ENCODE data around the gene SRSF8. TPM values are rescaled to one million over a fixed set of nuclear protein-coding genes. Genes with fewer than 3 reads are reported as not detected.

Gene SRSF8
- total and polyA plus RNA-seq, 9 of the 15 experiments (the other 6 are each of a cell fraction or from before 2014, with no cell fraction given): 18.0 to 53.4 (median 27.9) TPM

GRCh38 chr11:95100191-95100648 is 33.5 kb downstream of the SRSF8 start (continued):
- TF ChIP-seq SIN3A (IDR thresholded peaks at IDR 0.05; ENCODE audit: borderline replicate concordance in 2 of 2, control insufficient read depth in 1 of 2, low read depth in 2 of 2, low read length in 2 of 2) (no peak), ZNF282 (CRISPR knock-in tag; IDR thresholded peaks at IDR 0.05) (no peak), FOXP1 (CRISPR knock-in tag; IDR thresholded peaks at IDR 0.05) (no peak), CHAMP1 (IDR thresholded peaks at IDR 0.05) (peak; percentile 96), PRDM10 (IDR thresholded peaks at IDR 0.05; ENCODE audit: partially characterized antibody) (no peak), RBM17 (IDR thresholded peaks at IDR 0.05; ENCODE audit: borderline replicate concordance, low read depth, low read length) (no peak), NFIC (IDR thresholded peaks at IDR 0.05) (peak; percentile 90), NR3C1 (CRISPR knock-in tag; IDR thresholded peaks at IDR 0.05) (no peak), SFPQ (IDR thresholded peaks at IDR 0.05; ENCODE audit: low read depth, low read length) (no peak), GTF2E2 (tag; IDR thresholded peaks at IDR 0.05) (no peak), HCFC1 (IDR thresholded peaks at IDR 0.05; ENCODE audit: low read depth, low read length) (no peak), ERF (CRISPR knock-in tag; IDR thresholded peaks at IDR 0.05) (no peak), FOXK2 (conservative IDR thresholded peaks at IDR 0.05 in 1 of 2, IDR thresholded peaks at IDR 0.05 in 1 of 2; ENCODE audit: low read depth in 2 of 2) (no peak), MECOM (CRISPR knock-in tag; IDR thresholded peaks at IDR 0.05) (peak; percentile 86), IRF9 (tag; IDR thresholded peaks at IDR 0.05) (0 out of 2 replicates have a peak, but pooled peaks have one; percentile 15), FOXA3 (CRISPR knock-in tag; conservative IDR thresholded peaks at IDR 0.05 in 1 of 2, IDR thresholded peaks at IDR 0.05 in 1 of 2) (no peak), BACH1 (tag; IDR thresholded peaks at IDR 0.05) (peak; percentile 31; the same call in 1 of the 2 replicates), MXD1 (CRISPR knock-in tag; IDR thresholded peaks at IDR 0.05; ENCODE audit: borderline replicate concordance, poor library complexity, severe bottlenecking) (no peak)
